Activated CD4-positive, alpha-beta T cell treated with anti-CD3 and anti-CD28 coated beads for 48 hours (primary cell): ENCODE measurements around the gene PNLIP.

Source experiments
- DNase-seq: peaks from one replicate; pipeline ENCODE4 v3.0.0-alpha.2; 2020

The PNLIP gene

DNA sequence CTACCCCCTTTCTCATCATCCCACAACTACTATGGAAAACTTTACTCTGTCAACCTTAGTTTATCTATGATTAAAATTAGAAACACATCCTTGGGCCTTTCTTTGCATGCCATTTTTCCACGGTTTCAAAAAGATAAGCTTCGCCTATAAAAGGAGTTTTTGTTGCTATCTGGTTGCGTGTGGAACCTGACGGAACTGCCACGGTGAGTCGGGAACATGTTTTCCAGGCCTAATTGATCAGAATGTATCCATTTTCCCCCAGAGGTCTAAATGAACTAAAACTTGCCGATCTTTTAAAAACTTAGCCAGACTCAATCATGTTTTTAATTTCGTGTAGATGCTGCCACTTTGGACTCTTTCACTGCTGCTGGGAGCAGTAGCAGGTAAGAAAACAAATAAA lies at the start of gene PNLIP:
PNLIP (plus strand) TSS at position 176 of the 400 bp plus-strand sequence; CDS start at position 338, 162 bp downstream.
- DNase-seq = no peak

DNA sequence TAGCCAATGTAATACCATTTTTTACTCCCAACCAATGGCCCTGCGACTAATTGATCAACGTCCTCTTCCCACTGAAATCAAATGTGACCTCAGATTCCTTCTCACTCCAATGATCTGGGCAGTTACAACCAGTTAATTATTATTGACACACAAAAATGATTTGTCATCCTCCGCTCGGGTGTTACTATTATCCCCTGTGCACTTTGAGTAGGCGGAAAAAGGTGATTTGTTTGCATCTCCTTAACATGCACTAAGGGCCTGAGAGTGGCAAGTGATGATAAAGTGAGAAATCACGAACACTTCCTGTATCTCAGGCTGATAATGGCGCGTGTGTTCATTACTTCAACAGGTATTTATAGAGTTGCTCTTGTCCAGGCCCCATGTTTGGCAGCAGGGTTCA lies 40.9 kb upstream of the PNLIP start:
- no peak for DNase-seq

DNA sequence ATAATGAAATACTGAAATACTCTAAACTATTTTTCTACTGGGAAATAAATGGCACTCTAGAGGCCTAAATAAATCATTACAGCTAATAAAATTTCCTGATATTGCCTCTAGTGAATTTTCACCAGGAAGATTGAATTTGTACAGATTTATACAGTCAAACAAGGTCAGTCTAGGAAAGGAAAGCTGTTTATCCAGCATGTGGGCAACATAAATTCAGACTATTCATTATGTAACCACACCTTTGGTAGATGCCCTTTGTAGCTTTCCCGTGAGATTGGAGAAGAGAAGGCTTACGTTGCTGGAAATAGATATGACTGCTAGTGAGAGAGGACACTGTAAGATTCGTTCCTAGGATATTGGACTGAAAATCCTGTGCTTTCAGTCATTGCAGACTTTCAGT lies 35.2 kb upstream of the PNLIP start:
- DNase-seq = no peak

DNA sequence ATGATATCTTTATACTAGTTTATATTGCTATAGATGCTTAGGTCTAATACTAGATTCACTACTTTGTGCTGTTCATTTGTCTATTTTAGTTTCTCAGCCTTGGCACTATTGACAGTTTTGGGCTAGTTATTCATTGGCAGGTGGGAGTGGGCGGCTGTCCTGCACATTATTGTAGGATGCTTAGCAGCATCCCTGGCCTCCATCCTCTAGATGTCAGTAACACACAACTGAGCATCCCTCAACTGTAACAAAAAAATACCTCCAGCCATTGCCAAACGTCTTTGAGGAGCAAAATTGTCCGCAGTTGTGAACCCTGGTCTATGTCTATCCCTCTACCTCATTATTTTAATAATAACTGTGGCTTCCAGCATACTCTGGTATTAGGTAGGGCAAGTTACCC lies 34.4 kb upstream of the PNLIP start:
- DNase-seq = no peak

DNA sequence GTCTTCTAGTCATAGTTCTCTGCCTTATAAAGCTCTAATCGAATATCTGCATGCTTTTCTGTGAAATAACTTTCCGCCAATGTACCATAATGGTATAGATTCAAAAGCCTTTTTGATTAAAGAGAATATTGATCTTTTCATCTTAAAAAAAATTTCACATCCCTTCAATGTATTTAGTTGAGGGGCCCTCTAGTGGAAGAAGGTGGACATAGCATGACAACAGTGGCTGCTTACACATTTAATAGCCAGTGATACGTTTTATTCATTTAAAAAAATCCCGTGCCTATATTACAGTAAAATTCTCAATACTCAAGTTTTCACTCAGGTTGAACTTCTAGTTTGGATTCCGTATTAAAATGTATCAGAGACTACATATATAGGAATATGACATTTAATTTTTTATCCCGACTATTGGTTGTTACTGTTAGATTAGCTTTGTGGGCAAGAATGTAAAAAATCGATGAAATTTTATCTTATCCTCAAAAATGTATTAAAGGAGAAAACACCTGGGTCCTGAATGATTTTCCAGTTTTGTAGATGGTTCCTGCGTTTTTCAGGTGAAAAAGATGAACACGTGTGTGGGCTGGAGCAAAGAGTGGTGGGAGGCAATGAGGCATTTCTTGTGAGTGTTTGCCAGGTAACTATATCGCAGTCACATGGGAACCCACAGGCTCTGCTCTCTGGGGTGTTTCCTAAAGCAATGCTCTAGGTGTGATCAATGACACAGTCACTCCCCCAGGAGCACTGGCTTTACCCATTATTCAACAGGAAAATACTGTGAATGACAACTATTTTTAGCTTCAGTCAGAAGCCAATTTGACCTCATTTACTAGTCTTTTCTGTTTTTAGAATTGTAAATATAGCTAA lies 24.1 kb upstream of the PNLIP start:
- DNase-seq = peak; percentile 42

DNA sequence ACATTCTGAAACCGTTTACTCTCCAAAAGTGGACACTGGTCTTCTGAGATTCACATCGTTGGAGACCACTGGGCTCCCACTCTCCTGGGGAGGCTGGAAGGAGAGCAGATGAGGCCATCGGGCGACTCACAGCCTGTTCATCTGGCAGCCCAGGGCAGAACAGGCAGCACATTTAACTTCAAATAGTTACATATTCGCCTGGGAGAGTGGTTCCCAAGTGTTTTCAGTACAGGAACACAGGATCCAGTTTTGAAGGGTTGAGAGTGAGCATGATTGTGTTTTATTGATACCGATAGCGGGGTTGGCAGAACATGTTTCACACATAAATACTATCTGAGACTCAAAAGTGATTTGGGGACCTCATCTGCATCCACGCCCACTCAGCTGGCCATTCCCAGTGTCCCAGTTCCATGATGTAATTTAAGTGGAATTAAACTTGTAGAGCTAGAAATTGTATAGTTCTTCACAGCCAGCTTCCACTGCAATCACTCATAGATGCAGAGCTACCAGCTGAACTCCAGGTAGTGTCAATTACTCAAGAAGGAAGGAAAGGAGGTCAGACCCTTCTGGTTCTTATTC lies 22.8 kb upstream of the PNLIP start:
- DNase-seq = no peak

DNA sequence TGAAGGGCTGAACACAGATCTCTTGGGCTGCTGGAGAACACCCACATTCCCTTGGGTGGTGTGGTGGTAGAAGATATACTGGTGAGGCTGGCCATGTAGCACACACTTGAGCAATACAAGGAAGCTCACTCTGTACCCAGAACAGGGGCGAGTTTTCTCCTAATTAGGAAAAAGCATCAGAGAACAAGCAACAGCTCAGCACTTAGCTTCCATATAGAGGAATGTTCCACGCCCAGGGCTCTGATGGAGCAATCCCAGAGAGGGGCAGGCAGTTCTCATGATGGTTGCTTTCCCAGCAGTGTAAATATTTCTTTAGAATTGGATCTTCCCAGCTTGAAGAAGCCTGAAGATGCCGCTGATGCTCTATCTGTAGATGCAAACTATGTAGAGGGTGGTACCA lies 21.0 kb upstream of the PNLIP start:
- no peak for DNase-seq

DNA sequence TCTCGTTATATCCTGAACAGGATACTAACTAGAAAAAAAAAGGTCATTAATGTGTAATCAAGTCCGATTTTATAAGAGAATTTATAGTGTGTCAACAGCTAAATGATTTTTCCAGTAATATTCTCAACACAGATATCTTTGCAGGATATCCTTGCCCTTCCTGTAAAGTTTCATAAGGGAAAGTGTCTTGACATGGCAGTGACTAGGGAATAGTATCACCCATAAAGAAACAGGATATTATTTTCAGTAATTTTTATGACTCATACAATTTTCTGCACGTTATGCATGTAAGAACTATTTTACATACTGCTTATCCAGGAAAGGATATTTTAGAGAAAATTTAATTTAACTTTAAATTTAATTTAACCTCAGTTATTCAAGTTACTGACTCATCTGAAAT lies 19.5 kb upstream of the PNLIP start:
- no peak for DNase-seq

DNA sequence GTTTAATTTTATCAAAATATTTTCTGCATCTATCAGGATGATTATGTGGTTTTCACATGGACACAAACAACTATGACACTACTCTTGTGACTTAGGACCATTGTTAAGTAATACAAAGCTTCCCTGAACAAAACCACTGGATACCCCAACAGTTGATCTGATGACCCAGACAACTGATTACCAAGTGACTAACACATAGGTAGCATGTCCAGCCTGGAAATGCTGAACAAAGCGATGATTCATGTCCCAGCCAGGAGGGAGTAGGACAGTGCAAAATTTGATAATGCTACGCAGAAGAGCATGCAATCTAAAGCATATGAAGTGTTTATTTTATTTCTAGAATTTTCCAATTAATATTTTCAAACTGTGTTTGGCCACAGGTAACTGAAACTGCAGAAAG lies 8.9 kb upstream of the PNLIP start:
- DNase-seq = no peak

DNA sequence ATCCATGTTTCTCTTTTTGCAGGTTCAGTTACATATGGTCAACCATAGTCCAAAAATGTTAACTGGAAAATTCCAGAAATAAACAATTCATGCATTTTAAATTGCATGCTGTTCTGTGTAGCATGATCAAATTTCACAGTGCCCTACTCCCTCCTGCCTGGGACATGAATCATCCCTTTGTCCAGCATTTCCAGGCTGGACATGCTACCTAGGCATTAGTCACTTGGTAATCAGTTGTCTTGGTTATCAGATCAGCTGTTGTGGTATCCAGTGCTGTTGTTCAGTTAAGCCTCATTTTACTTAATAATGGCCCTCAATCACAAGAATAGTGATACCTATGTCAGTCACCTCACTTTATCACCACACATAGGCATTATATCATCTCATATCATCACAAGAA lies 7.3 kb upstream of the PNLIP start:
- no peak for DNase-seq

DNA sequence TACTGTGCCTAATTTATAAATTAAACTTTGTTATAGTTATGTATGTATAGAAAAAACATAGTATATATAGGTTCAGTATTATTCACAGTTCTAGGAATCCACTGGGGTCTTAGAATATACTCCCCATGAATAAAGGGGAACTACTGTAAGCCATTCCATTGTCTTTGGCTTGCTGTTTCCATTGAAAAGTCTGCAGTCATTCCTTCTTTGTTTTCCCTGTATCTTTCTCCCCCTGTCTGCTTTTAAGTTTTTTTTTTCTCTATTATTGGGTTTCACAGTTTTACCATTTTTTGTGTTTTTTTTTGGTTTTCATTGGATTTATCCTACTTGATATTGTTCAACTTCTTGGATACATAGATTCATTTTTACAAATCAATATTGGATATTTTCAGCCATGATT lies 6.7 kb upstream of the PNLIP start:
- no peak for DNase-seq

DNA sequence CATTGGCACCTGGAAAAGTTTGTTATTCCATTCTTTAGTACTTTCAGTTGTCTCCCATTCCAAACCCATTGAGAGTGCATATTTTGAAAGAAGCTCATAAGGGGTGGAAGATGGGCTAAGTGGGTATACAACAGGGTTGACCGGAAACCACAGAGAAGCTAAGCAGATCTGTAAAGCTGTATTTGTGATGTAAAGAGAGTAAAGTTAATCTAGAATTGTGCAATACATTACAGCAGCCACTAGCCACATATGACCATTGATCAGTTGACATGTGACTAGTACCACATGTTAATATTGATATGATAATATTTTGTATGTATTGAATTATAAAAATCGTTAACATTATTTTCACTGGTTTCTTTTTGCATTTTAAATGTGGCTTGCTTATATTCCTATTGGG lies 4.9 kb upstream of the PNLIP start:
- DNase-seq = no peak

DNA sequence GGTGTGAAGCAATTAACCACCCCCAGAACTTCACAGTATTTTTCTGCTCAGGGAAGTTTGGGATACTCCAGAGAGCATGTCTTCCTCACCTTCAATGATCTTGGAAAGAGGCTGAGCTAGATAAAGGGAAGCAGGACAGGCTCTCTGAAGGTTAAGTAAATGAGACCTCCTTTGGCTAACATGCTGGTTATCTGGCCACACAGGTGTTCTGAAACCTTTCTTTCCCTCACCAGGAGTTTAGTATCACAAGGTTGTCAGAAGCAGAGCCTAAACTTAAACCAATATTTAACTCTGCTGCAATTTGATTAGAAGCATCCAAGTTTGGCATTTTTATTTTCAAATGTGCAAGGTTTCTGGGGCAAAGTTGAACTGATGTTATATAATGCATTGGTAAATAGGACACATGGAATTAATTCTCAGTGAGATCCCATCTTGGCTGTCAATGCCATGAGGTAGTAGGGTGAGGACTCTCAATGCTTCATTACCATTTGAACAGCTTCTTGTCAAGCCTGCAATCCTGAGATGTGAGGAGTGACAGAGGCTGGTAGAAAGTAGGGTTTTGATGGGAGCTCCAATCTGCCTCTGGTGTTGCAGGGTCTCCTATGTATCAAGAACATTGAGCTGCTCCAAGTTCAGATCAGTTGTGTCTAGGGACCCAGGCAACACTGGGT lies 3.6 kb upstream of the PNLIP start:
- no peak for DNase-seq

DNA sequence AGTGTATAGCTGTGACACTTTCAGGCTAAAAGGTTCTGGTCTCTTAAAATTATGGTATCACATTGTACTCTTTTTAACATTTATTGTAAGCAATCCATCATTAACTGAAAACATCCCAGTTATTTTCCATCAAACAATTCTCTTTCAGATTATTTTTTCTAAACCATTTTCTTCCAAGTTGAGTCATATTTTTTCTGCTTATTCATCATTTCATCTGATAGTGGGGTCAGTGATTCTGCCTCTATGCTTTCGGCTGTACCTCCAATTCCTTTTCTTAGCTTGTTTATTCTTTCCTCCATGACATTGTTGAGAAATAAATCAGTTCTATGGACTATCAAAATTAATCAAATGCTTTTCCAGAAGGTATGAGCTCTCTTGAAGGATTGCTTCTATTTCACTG lies 609 bp upstream of the PNLIP start:
- no peak for DNase-seq

DNA sequence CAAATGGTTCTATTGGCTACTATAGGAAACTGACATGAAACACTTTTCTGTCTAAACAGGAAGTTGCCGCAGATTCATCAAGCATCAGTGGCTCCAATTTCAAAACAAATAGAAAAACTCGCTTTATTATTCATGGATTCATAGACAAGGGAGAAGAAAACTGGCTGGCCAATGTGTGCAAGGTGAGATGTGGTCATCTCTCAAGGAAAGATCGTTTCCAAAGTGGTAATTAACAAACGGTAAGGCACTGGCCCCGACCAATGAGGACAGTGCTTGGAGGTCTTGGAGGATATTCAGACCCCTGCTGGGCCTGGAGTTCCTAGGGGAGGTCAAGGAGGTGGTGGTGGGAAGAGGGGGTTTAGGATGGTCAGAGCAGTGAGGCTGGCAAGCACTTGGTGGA lies 2.6 kb downstream of the PNLIP start:
- no peak for DNase-seq

DNA sequence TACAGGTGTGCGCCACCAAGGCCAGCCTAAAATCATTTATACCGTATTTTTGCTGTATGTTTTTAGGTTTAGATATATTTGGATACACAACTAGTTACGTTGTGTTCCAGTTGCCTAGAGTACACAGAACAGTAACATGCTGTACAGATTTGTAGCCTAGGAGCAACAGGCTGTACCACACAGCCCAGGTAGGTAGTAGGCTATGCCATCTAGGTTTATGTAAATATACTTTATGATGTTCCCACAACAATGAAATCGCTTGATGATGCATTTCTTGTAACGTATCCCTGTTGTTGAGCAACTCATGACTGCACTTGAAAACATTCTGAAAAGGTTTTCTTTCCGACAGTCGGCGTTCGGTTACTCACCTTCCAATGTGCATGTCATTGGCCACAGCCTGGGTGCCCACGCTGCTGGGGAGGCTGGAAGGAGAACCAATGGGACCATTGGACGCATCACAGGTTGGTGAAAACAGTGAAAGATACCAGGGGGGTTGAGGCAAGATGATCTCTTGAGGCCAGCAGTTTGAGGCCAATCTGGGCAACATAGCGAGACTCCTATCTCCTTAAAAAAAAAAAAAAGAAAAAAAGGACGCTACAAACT lies 7.7 kb downstream of the PNLIP start:
- DNase-seq = no peak

DNA sequence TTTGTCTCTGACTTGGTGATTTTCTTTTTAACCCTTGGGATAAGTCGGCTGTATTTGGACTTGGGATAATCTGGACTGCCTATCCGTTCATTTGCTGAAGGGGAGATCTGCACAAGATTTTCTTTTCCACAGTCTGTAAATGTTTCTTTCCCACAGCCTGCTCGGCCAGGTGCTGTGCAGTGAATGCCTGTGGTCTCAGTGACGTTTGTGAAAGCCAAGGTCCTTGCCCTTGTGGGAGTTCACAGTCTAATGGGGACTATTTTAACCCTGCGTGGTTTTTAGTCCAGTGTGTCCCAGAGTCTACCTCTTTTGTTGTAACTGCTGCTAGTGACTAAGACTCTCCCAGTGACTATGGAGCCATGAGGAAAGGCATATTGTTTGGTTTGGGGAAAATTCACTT lies 8.9 kb downstream of the PNLIP start:
- no peak for DNase-seq

DNA sequence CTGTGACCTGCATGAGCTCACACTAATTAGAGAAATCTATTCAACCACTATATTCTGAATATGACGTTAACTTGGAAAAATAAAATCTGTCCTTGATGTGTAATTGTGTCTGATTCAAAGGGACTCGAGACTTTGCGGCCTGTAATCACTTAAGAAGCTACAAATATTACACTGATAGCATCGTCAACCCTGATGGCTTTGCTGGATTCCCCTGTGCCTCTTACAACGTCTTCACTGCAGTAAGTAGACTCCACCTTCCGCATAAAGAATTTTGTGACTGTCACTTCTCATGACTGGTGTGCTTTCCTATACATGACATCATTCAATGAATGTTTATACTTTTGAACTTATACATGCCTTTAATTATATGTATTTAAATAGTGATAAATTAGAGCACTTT lies 10.1 kb downstream of the PNLIP start:
- DNase-seq = no peak

DNA sequence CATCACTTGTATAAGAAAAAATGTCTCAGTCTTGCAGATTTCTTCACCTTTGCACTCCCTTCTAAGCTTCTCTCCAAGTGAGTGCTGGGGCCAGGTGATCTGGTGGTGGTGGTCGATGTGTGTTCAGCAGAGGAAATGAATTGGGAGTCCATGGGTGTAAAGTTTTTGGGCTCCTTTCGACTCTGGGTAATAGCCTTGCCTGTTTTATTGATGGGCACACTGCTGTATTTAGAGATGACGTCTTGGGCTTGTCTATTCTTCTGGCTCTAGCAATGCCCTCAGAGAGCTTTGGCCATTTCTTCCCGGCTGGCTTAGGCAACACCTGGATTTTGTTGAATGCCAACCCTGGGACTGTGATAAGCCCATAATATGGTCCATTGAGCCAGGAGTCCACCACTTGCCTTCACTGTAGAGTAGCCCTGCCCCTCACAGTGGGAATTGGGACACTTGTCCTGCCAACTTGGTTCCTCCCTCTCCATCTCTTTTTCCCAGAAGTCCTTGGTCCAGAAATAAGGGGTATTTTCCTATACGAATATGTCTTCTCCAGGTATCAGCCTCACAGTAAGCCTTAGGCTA lies 11.7 kb downstream of the PNLIP start:
- DNase-seq = no peak

DNA sequence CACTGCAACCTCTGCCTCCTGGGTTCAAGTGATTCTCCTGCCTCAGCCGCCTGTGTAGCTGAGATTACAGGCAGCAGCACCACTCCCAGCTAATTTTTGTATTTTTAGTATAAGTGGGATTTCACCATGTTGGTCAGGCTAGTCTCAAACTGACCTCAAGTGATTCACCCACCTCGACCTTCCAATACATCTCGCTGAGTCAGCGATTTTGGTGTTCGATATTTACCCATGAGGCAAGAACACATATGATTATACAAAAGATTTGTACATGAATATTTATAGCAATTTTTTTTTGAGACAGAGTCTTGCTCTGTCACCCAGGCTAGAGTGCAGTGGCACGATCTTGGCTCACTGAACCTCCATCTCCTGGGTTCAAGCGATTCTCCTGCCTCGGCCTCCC lies 19.8 kb downstream of the PNLIP start:
- no peak for DNase-seq

DNA sequence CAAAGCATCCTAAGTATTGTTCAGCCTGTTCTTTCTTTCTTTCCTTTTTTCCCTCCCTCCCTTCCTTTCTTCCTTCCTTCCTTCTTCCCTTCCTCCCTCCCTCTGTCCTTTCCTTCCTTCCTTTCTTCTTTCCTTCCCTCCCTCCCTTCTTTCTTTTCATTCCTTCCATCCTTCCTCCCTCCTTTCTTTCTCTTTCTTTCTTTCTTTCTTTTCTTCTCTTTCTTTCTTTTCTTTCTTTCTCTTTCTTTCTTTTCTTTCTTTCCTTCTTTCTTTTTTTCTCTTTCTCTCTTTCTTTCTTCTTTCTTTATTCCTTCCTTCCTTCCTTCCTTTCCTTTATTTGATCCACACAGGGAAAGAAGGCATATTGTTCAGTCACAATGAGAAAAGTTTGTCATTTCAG lies 21.2 kb downstream of the PNLIP start:
- no peak for DNase-seq

DNA sequence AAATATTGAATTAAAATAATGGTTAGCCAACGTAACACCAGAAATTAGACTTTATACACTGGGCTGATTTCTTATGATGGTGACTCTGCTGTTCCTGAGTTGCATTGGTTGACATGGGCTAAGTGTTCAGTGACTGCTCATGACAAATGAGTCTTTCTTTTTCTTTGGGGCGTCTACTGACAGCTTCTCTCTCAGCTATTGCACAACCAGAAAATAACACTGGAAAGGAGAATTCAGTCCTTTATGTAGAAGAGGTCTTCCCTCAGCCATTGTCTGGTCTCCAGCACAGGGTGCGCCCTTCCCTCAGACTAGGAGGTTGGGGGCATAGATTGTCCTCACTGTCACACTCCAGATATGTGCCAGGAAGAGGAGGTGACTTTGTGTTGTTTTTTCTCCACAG lies 21.6 kb downstream of the PNLIP start:
- DNase-seq = no peak

DNA sequence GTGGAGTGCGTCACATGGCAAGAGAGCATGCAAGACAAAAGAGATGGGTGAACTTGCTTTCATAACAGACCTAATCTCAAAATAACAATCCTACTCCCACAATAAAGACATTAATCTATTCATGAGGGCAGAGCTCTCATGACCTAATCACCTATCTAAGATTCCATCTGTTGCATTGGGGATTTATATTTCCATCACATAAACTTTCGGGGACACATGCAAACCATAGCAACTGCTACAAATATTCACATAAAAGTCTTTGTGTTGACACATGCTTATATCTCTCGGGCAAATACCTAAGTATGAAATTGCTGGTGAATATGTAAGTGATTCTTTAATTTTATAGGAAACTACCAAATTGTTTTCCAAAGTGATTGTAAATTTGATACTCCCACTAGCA lies 29.1 kb downstream of the PNLIP start:
- no peak for DNase-seq
